Coronary artery (tissue), 2 donors: ENCODE results near the gene DSN1.

Experiments used
- DNase-seq: peaks from one replicate; pipeline ENCODE4 v3.0.0-alpha.2; 2017; ENCODE audit warnings: low spot score
- H3K27ac ChIP-seq, 2 donors: fragments of 200-600 bp; sonication (generic); one replicate each; pipeline ENCODE4 v1.5.1; 2016 to 2019
- H3K4me3 ChIP-seq: fragments of 200-600 bp; sonication (generic); 2 replicates; pipeline ENCODE4 v1.5.1; 2016; ENCODE audit warnings: mild to moderate bottlenecking, moderate library complexity
- TF ChIP-seq, protein P1 (sequence below): fragments of 200-600 bp; sonication (generic); IDR thresholded peaks from one replicate; pipeline ENCODE4 v1.5.1; 2019; ENCODE audit warnings: antibody characterized with exemption

DSN1 gene

DNA sequence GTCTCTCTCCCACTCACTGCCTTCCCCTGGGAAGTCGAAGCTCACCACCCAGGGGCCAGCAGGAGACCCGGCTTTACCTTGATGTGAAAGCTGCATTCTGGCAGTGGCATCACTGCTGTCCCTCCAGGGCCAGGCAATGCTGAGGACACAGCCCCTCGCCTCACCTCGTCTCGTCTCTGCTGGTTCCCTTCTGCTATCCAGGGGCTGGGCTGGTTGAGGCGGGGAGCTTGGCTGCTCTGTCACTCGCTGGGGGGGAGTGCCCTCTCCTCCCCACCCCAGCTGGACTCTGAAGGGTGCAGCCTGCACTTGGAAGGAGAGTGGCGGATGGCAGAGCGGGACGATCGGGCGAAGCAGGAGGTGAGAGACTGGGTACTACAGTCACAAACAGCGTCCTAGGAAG is 12.7 kb upstream of the DSN1 start:
- Histone ChIP-seq H3K4me3 (no peak overlapping the region), H3K27ac (no peak overlapping the region)
- DNase-seq: no peak
- TF ChIP-seq, protein P1, sequence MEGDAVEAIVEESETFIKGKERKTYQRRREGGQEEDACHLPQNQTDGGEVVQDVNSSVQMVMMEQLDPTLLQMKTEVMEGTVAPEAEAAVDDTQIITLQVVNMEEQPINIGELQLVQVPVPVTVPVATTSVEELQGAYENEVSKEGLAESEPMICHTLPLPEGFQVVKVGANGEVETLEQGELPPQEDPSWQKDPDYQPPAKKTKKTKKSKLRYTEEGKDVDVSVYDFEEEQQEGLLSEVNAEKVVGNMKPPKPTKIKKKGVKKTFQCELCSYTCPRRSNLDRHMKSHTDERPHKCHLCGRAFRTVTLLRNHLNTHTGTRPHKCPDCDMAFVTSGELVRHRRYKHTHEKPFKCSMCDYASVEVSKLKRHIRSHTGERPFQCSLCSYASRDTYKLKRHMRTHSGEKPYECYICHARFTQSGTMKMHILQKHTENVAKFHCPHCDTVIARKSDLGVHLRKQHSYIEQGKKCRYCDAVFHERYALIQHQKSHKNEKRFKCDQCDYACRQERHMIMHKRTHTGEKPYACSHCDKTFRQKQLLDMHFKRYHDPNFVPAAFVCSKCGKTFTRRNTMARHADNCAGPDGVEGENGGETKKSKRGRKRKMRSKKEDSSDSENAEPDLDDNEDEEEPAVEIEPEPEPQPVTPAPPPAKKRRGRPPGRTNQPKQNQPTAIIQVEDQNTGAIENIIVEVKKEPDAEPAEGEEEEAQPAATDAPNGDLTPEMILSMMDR: no peak

DNA sequence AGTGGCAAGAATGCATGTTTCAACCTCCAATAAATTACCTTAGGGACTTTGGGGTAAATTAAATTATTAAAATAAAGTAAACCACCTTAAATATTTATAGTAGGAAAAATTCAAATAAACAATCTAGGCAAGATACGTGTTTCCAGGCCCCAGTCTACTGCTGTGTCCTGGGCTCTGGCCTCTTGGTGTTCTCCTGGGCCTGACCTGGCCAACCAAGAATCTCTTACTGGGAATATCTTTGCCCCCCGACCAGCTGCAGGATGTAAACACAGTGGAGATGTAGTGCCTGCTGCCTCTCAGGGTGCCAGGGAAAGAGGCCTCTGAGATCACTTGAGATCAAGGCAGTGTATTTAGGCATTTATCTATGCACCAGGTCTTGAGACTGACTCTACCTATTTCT is 11.7 kb upstream of the DSN1 start:
- no peak overlapping the region for H3K4me3 ChIP-seq
- no peak for DNase-seq
- H3K27ac ChIP-seq: no peak overlapping the region
- TF ChIP-seq, protein P1: no peak

DNA sequence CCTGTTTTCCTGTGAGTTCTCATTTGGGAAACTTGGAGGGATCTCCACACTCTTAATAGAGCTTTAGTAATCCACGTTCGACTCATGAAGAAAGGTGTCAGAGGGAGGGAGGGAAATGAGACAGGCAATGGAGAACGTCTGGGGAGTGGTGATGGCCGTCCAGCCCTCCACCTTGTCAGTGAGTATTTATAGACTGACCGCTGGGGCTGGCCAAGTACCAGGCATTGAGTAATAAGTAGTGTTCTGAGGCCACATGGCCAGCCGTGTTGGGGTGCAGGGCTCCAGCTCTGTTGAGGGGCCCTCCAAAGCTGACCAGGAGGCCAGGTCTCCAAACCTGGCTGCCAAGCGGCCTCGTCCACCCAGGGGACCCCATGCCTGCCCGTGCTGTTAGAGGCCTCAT is 11.3 kb upstream of the DSN1 start:
- no peak overlapping the region for H3K4me3 ChIP-seq
- TF ChIP-seq, protein P1: no peak
- no peak for DNase-seq
- peak overlapping the region in 1 of 2 donors; percentile 63 for H3K27ac ChIP-seq

DNA sequence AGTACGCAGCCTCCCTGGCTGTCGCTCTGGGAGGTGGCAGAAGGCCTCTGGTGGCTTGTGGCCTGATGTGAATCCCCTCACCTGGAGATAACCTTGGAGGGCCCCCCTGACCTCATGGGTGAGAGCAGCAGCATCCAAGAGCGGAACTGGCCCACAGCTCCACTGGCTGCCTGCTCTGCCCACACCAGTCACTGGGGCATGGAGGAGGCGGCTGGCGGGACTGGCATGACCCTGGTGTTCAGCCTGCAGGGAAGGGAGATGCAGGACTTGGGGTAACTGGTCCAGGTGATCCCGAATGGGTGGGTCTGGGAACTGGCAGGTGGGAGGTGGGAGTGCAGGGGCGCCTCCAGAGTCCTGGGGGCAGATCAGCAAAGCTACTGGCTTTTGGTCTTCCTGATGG is 10.6 kb upstream of the DSN1 start:
- H3K27ac ChIP-seq: peak overlapping the region in 1 of 2 donors; percentile 63

DNA sequence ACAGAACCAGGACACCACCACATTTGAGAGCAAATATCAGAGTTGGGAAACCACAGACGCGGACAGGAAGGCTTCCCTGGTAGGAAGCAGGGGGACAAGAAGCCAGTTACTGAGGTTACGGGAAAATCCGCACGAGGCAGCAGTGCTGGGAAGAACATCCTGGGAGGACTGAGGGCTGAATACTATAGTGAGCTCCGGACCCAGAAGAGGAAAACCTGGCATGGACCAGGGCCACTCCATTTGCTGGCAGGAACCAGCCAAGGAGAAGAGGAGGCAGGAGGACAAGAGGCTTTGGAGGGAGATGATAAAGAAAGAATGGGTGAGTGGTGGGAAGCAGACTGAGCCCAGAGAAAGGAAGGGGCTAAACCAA is 6.1 kb upstream of the DSN1 start:
- Histone ChIP-seq H3K27ac (no peak overlapping the region), H3K4me3 (no peak overlapping the region)
- DNase-seq: no peak
- TF ChIP-seq, protein P1: no peak

More for the DNA sequence above, 10.6 kb upstream of the DSN1 start:
- TF ChIP-seq, protein P1: no peak
- H3K4me3 ChIP-seq: no peak overlapping the region
- DNase-seq: no peak

DNA sequence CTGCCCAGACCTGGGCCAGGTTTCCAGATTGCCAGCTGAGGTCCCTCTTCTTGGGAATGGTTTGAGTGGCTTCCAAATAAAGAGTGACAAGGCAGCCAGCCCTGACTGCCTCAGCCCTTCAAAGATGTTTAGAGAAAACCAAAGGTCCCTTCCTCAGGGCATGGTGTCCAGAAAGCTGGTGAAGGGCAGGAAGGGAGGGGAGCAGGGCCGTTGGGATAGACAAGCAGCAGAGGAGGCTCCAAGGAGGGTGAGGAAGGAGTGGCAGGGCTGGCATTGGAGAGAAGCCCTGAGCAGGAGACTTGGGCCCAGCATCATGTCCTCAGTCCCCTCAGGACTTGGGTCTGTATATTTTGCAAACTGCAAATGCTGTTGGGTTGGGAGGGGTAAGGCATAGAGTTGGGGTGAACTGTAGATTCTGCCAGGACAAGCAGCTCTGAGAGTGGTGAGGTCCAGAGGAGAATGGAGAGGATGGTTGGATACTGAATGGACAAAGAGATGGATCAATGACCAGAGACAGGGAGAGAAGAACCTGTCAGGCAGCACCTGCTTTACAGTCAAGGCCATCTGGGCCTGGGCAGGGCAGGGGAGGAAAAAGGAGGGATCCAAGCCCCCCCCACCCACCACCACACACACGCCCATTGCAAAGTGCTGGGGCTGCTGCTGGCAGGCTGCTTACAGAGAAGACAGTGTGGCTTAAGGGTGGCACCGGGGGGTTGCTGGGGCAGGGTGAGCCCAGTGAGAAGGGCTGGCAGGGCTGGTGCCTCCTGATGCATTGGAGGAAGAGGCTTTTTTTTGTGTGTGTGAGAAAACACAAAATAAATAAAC is 5.5 kb upstream of the DSN1 start:
- TF ChIP-seq, protein P1: no peak
- Histone ChIP-seq H3K27ac (no peak overlapping the region), H3K4me3 (no peak overlapping the region)
- DNase-seq: no peak

DNA sequence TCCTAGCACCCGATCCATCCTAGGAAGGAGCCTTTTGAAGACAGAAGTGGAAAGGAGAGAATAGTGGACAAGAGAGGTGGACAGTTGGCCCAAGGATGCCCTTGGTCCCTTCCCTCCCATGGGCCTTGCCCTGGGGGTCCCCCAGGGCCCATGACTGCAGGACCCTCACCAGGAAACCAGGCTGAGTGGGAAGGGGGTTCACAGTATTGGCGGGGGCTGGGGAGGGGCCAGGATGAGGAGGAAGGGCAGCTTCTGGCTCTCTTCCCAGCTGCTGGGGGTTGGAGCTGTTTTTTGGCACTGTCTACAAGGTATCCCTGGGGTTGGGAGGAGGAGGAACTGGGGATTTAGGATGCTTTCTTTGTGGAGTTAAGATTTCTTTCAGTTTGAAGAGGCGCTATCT is 4.0 kb upstream of the DSN1 start:
- no peak overlapping the region for H3K4me3 ChIP-seq
- DNase-seq: no peak
- TF ChIP-seq, protein P1: no peak
- H3K27ac ChIP-seq: peak overlapping the region in 1 of 2 donors; percentile 11
